Fibroblast of villous mesenchyme (primary cell): ENCODE measurements around the gene NYNRIN. TPM values are rescaled to one million over a fixed set of nuclear protein-coding genes. Genes with fewer than 3 reads are reported as not detected.

Experiments used
- DNase-seq: peaks from one replicate; pipeline ENCODE4 v3.0.0-alpha.2; 2010; ENCODE audit warnings: low read depth
- H3K4me3 ChIP-seq: 2 replicates; pipeline ENCODE4 v1.5.1; 2011; ENCODE audit warnings: low read depth, mild to moderate bottlenecking, low read length
- total RNA-seq: library from RNA; depleted of rRNA; stranded (reverse); fragments of >200 nt; gene quantifications from 2 replicates; pipeline ENCODE4 v1.2.3, GENCODE V29; 2012
- TF ChIP-seq, protein P1 (sequence below): IDR thresholded peaks from 2 replicates; pipeline ENCODE4 v1.5.1; 2012; ENCODE audit warnings: low read depth, mild to moderate bottlenecking, low read length; ENCODE audit not compliant: insufficient read depth

The NYNRIN gene
- total RNA-seq, 1 donor = 15.5 TPM

DNA sequence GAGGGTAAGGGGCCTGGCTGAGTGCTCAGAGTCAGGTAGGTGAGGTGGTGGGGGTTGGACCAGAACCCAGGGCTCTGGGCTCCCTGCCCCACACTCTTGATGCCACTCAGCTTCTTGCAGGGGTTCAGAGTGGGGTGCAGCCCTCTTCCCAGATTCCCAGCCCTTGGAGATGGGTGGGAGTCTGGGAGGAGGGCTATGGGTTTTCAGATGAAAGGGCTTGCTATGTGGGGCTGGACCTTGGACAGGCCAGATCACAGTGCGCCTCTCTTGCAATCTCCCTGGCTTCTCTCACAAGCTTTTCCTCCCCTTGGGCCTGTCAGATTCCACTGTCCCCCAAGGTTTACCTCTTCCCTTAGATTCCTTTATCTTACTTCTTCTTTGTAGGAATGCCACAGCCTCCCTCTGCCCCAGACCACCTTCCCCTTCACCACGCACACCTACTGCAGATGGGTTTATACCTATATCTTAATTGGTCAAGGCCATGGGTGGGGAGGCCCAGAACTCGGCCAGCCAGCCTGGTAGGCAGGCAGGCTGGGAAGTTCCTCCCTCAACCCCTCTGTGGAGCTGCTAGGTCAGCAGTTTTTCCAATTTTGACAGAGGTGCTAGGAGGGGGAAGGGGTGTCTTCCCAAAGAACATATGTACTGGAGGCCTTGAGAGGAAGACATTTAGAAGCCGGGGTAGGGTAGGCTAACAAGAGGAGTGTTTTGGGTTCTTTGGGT is 1.4 kb downstream of the NYNRIN start:
- DNase-seq = no peak
- TF ChIP-seq, protein P1, sequence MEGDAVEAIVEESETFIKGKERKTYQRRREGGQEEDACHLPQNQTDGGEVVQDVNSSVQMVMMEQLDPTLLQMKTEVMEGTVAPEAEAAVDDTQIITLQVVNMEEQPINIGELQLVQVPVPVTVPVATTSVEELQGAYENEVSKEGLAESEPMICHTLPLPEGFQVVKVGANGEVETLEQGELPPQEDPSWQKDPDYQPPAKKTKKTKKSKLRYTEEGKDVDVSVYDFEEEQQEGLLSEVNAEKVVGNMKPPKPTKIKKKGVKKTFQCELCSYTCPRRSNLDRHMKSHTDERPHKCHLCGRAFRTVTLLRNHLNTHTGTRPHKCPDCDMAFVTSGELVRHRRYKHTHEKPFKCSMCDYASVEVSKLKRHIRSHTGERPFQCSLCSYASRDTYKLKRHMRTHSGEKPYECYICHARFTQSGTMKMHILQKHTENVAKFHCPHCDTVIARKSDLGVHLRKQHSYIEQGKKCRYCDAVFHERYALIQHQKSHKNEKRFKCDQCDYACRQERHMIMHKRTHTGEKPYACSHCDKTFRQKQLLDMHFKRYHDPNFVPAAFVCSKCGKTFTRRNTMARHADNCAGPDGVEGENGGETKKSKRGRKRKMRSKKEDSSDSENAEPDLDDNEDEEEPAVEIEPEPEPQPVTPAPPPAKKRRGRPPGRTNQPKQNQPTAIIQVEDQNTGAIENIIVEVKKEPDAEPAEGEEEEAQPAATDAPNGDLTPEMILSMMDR = no peak
- peak overlapping the region; percentile 68 for H3K4me3 ChIP-seq

DNA sequence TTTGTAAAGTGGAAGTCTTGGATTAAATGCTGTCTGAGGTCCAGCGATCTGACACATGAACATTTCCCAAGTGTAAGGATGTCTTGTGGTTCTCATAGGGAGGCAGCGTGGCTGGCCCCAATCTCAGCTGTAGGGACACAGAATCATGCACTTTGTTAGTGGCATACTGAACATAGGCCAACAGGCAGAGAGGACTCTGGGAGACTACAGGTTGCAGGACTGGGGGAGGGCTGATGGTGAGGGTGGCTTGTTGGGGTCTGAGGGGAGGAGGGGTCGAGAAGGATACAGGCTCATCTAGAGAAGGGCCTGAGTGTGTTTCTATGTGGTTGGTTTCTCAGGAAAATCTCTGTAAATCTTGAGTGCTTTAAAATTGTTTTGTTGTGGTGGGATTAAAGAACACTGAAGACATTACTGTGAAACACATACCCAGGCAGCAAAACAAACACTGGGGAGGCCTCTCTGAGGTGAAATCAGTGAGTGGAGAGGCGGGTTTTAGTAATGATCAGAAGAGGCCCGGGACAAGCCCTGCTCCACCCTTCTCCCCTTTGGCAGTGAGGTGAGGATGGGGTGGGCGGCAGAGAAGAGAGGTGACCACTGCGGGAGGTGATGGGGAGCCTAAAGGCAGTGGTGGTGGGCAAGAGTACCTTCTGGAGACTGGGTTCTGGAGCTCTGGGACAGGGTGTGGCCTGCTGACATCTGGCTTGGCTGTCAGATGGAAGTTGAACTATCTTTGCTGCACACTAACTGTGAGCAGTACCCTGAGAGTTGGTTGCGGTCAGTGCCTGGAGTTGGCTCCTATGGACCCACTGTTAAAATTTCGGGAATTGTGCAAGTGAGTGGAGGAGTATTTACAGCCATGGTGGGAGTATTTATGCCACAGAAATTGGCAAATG is 3.3 kb downstream of the NYNRIN start:
- TF ChIP-seq, protein P1 = no peak
- no peak overlapping the region for H3K4me3 ChIP-seq
- DNase-seq = no peak

DNA sequence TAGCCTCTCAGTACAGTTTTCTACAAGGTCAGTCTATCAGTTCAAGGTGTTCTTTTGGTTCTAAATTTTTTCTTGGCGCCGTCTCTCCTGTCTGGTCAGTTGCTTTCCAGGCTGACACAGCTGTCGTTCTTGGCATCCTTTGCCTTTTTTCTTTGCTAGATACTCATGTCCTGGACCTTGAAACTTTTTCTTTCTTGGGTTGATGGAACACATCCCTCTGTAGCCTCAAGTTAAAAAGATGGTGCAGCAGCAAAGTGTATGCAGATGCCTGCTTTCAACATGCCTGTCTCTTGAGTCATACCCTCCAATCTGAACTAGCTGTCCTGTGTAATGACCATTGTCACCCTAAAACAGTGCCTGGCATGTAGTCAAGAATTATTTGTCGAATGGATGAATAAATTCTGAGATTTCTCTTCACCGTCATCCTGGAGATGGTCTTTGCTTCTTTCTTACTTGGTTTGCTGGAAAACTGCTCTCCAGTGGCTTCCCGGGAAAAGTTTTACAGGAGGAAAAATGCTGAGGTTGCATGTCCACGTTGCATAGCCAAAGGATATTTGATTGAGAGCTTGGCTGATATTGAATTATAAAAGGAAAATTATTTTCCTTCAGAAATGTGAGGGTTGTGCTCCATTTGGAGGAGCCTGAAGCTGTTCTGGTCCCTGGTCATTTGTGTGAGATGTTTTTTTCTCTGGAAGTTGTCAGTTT is 4.6 kb downstream of the NYNRIN start:
- no peak for DNase-seq
- H3K4me3 ChIP-seq = no peak overlapping the region

DNA sequence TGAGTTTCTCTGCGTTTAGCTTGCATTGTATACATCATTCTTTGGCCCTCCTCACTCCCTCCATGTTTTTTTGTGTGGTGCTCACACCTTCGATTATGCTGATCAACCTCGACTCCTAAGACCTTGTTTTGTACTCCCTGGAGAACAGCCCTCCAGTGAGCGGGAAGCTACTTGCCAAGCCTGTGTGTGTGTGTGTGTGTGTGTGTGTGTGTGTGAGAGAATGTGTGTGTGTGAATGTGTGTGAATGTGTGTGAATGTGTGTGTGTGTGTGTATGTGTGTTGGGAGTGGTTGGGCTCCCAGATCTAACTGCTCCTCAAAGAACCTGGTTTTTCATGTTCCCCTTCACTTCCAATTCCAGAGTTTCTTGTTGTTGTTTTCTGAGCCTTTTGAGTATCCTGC is 6.0 kb downstream of the NYNRIN start:
- H3K4me3 ChIP-seq = no peak overlapping the region
- TF ChIP-seq, protein P1 = no peak
- no peak for DNase-seq

More for the DNA sequence above, 4.6 kb downstream of the NYNRIN start:
- TF ChIP-seq, protein P1 = no peak

DNA sequence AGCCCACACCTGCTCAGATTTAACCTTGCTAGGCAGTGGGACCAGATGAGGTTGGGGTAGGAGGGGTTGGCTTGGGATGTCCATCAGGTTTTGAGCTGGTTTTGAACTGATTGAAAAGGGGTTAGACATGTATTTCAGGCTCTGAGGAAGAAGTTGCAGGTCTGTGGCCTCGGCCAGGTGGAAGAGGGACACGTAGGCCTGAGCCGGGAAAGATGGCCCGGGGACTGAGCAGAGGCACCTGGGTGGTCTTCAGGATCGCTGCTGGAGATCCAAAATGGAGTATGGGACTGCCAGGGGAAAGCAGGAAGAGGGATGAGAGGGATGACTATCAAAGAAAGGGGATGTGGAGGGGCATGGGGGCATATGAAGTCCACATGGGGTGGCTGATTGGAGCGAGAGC is 7.6 kb downstream of the NYNRIN start:
- no peak for DNase-seq
- no peak overlapping the region for H3K4me3 ChIP-seq
- TF ChIP-seq, protein P1 = no peak

DNA sequence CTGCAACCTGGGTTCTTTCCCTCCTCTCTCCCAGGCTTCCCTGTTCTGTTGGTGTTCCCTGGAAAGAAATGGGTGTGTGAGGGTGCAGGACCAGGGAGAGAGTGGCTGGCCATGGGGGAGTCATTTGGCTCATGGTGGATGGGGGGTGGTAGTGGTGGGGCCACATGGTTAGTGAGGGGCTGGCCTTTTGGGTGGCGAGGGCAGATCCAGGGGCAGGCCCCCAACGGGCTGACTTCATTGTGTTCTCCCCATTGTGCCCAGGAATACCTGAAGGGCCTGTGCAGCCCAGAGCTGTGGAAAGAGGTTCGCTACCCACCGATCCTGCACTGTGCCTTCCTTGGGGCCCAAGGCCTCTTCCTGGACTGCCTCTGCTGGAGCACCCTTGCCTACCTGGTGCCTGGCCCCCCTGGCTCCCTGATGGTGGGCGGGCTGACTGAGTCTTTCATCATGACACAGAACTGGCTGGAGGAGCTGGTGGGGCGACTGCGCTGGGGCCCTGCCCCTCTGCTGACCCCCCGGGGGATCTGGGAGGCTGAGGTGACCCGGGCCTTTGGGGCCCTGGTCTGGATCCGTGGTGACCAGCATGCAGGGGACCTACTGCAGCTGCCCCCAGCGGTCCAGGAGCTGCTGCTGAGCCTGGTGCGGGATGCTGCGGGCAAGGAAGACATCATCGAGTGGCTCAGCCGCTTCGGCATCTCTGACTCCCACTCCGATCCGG is 9.0 kb downstream of the NYNRIN start:
- TF ChIP-seq, protein P1 = no peak
- DNase-seq = no peak
- no peak overlapping the region for H3K4me3 ChIP-seq
